GM12873 (cell line): ENCODE results near the gene IPCEF1.

ENCODE experiments used
- CTCF ChIP-seq: IDR thresholded peaks from 2 replicates; pipeline ENCODE4 v1.5.1; 2012; ENCODE audit warnings: low read depth, mild to moderate bottlenecking, moderate library complexity, low read length, control low read depth; ENCODE audit not compliant: insufficient read depth; ENCODE audit errors: missing control alignments

Gene IPCEF1

GRCh38 chr6:154352898-154353585 lies 3.6 kb downstream of the IPCEF1 start:
- TF ChIP-seq CTCF, result no peak

- no peak for TF ChIP-seq CTCF
Measured at GRCh38 chr6:154350293-154350692, 6.3 kb downstream of the IPCEF1 start.

- TF ChIP-seq CTCF, result no peak
Measured at GRCh38 chr6:154347981-154348380, 8.6 kb downstream of the IPCEF1 start.

GRCh38 chr6:154345811-154346210 lies 10.8 kb downstream of the IPCEF1 start:
- no peak for TF ChIP-seq CTCF

GRCh38 chr6:154343473-154344308 lies 12.9 kb downstream of the IPCEF1 start:
- TF ChIP-seq CTCF, result peak; percentile 11

- TF ChIP-seq CTCF, result no peak
Measured at GRCh38 chr6:154341871-154342270, 14.7 kb downstream of the IPCEF1 start.

GRCh38 chr6:154341336-154341735 lies 15.3 kb downstream of the IPCEF1 start:
- TF ChIP-seq CTCF, result no peak
